A673 (cell line): ENCODE data around the gene WDFY4.

Experiments used
- EZH2 ChIP-seq: fragments of 200-600 bp; sonication (generic); IDR thresholded peaks from 2 replicates; pipeline ENCODE4 v1.6.1; 2017; ENCODE audit warnings: borderline replicate concordance, low read depth, mild to moderate bottlenecking, mixed read lengths, antibody characterized with exemption, low read length; ENCODE audit not compliant: poor library complexity, severe bottlenecking
- TF ChIP-seq, protein P1 (sequence below): fragments of 300-800, 200-600 bp; sonication (generic); conservative IDR thresholded peaks from 2 replicates; pipeline ENCODE4 v1.5.1; 2017; ENCODE audit warnings: low read depth, mild to moderate bottlenecking, antibody characterized with exemption, low read length, moderate library complexity, mixed read lengths

DNA sequence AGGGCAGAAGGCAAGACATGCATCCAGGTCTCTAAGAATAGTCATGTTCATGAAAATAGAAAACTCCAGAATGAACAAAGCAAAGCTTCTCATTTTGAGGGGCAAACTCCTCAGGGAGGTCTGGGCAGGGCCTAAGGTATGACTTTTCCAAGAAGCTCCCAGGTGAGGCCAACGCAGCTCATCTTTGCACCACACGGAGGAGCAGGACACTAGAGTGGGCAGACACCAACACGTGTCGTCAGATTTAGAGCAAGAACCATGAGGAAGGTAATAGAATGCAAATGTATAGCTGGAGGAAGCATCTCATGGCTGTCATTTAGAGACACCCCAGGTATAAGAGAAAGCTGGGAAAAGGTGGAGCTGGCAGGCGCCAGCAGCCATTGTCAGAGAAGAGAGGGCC lies 95.7 kb downstream of the WDFY4 start:
- TF ChIP-seq, protein P1, sequence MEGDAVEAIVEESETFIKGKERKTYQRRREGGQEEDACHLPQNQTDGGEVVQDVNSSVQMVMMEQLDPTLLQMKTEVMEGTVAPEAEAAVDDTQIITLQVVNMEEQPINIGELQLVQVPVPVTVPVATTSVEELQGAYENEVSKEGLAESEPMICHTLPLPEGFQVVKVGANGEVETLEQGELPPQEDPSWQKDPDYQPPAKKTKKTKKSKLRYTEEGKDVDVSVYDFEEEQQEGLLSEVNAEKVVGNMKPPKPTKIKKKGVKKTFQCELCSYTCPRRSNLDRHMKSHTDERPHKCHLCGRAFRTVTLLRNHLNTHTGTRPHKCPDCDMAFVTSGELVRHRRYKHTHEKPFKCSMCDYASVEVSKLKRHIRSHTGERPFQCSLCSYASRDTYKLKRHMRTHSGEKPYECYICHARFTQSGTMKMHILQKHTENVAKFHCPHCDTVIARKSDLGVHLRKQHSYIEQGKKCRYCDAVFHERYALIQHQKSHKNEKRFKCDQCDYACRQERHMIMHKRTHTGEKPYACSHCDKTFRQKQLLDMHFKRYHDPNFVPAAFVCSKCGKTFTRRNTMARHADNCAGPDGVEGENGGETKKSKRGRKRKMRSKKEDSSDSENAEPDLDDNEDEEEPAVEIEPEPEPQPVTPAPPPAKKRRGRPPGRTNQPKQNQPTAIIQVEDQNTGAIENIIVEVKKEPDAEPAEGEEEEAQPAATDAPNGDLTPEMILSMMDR = no peak
- TF ChIP-seq EZH2 = no peak
